Stimulated activated CD4-positive, alpha-beta T cell treated with anti-CD3 and anti-CD28 coated beads, Interleukin-2, amount 100 ng/mL, for 4 hours (primary cell): Measurements from ENCODE around the gene CLMN.
A peak's percentile ranks its signal among the peaks of the same experiment; 100 is the strongest.
"Not testable (repeated sequence)": the region's sequence is repeated elsewhere in the genome, so short reads cannot be mapped to it uniquely, and the experiment has no call there.

ENCODE experiments used
- DNase-seq: peaks from one replicate; pipeline ENCODE4 v3.0.0-alpha.2; 2020; ENCODE audit warnings: low read depth

The CLMN gene

GRCh38 chr14:95157327-95158189 lies 162.2 kb downstream of the CLMN start, which contains the start of gene DICER1:
DICER1 (minus strand) TSS chr14:95157529; CDS start chr14:95133458, 24,071 bp downstream.
- DNase-seq, result peak; percentile 89

- no peak for DNase-seq
Observed at GRCh38 chr14:95157048-95157326, 162.7 kb downstream of the CLMN start.

GRCh38 chr14:95156161-95157047 lies 163.3 kb downstream of the CLMN start:
- no peak for DNase-seq

DNA sequence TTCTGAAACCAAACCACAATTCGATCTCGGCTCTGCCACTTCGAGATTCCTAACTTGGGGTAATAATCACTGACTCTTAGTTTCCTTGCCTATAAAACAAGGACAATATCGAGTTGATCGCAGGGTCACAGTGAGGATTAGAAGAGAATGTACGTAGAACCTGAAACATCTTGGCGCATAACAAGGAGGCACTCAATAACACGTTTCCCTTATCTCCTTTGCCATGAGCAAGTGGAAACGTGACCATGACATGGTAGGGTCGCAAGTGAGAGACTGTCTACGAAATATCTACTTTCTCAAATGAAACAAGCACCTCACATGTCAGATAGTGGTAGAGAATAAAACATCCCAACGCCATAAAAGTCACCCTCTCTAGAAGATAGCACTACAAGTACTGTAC lies 164.7 kb downstream of the CLMN start:
- no peak for DNase-seq

DNA sequence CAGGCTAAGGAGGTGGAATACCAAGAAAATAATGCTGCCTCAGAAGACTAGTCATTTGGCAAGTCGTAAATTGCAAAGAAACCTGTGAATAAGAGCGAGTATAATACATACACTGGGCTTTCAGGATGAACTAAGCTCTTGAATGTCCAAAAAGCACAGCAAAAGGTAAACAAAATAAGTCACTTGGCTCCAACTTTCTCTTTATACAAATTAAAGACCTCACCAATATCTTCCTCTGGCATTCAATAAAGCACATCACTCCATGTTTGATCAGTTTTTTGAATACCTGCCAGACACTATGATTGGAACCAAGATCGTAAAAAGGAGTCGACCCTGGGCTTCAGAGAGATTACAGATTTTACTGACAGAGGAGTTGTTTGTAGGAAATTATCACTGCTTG lies 165.8 kb downstream of the CLMN start:
- no peak for DNase-seq

- no peak for DNase-seq
Observed at GRCh38 chr14:95151561-95151960, 168.1 kb downstream of the CLMN start.

GRCh38 chr14:95150910-95151309 lies 168.8 kb downstream of the CLMN start:
- DNase-seq, result no peak

DNA sequence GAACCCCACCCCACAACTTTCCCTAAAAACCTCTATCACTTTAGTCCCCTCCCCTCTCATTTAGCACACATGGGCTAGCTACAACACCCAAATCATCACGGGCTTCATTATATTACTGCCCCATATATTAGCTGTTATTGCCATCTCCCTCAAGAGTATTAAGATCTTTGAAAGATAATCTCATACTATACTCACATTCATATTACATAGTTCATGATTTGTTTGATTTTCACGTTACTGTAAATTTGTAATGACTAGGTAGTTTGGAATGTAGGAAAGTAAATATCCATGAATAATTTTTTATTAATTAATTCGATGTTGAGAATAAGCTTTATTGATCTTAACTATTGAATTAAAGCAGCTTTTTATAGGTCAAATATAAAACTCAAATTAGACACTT lies 170.3 kb downstream of the CLMN start:
- DNase-seq, result no peak

- no peak for DNase-seq
Observed at GRCh38 chr14:95147597-95147996, 172.1 kb downstream of the CLMN start.

DNA sequence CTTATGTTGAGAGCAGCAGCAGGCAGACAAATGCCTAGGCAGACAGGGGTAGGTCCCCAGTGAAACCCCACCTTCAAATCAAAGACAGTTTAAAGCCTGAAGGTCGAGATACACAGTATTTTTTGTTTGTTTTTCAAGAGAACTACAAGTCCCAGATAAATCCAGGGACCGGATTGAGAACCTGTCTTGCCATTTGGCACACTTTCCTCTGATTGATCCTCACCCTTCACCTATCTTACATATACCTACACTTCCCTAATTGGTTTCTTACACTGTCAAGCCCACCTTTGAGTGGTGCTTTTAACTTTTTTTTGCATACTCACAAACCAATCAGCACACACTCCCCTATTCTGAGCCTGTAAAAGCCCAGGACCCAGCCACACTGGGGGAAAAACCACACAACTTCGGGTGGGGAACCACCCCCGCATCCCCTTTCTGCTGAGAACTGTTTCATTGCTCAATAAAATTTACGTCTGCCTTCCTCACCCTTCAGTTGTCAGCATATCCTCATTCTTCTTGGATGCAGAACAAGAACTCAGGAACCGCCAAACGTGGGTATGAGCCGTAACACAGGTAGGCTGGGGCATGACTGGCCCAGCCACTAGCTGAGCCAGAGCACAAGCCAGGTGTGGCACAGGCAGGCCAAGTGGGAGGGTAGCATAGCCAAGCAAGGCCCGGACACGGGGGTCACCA lies 173.5 kb downstream of the CLMN start:
- no peak for DNase-seq

DNA sequence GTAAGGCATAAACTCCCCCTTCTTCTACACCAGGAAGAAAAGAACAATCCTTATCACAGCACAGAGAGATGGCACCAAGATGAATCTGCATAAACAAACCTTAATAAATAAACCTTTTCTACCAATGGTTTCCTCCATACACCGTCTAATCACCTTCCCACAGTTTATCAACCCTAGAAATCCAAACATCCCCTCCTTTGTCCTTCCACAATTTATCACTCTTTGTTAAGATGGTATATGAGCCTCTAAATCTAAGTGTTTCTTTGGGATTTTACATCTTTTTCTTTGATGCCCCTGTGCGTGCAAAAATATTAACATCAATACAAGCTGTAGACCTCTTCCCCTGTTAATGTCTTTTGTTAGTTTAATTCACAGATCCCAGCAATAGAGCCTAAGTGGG lies 174.9 kb downstream of the CLMN start:
- DNase-seq, result no peak

DNA sequence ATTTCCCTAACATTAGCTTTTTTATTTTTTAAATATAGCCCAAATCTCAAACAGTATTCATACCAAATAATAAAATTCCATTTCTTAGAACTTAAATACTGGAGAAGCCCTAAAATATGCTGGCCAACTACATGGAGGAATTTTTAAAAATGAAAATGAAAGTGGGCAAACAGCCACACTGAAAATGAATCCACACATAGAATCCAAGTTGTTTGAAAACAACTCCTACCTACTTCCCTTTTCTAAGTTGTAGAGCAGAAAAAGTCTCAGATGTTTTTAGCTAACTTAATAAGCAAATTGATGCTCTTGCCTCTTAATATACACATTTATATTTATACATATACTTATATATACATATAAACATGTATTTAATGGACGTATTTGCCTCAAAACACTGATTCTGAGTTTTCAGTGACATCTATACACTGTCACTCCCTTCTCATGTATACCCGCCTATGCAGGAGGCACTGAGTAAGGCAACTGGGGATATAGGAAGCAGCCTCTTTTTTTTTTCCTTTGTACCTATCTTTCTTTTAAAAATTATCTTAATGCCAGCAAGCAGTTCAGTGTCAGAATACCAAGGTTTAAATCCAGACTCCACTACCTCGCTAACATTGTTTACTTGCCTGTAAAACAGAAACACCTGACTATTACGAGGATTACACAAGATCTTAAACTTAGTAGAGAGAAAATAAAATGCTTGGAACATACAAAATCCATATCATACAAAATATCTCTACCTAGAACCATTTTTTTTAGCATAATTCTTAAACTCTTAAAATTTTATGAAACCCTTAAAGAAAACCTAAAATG lies 175.7 kb downstream of the CLMN start:
- no peak for DNase-seq

GRCh38 chr14:95142208-95142607 lies 177.5 kb downstream of the CLMN start:
- no peak for DNase-seq

GRCh38 chr14:95141684-95142083 lies 178.0 kb downstream of the CLMN start:
- DNase-seq, result no peak

DNA sequence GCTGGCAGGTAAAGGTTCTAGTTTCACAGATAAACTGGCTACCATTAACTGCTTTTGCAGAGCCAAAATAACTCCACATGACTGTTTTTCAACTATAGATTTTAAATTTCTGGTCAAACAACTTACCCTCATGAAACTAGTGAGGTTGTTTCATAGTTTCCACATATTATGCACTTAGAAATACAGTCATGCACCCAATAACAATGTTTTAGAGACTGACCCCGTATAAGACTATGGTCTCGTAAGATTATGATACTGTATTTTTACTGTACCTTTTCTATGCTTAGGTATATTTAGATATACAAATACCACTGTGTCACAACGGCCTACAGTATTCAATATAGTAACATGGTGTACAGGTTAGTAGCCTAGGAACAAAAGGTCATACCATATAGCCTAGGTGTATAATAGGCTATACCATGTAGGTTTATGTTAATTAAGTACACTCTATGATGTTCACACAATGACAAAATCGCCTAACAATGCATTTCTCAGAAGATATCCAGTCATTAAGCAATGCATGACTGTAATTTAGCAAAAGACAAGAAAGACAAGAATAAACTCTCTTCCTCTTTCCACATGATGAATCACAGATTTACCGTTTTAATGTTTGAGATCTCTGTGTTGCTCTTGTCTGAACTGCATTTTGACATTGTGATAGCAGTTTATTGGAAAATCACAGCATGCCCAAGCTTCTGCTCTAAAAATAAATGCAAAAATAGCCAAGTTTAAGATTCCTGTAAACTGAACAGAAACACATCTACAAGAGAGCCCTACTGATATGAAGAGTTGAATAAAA lies 179.4 kb downstream of the CLMN start:
- DNase-seq, result no peak

DNA sequence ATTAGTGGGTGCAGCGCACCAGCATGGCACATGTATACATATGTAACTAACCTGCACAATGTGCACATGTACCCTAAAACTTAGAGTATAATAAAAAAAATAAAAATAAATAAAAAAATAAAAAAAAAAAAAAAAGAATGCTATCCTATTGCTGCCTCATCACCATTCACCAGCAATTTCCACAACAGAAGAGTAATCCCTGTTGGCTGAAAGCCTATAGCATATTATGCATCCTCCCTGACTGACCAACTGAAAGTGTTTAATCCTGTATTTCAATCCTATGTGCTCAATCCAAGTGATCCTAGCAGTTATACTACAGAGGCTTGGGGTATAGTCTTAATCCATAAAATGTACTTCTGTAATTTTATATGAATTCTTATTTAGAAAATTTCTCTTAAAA lies 180.8 kb downstream of the CLMN start:
- no peak for DNase-seq

- not testable (repeated sequence) for DNase-seq
Observed at GRCh38 chr14:95138455-95138854, 181.3 kb downstream of the CLMN start.

GRCh38 chr14:95137804-95138167 lies 181.9 kb downstream of the CLMN start:
- DNase-seq, result no peak

GRCh38 chr14:95137164-95137803 lies 182.4 kb downstream of the CLMN start:
- no peak for DNase-seq

DNA sequence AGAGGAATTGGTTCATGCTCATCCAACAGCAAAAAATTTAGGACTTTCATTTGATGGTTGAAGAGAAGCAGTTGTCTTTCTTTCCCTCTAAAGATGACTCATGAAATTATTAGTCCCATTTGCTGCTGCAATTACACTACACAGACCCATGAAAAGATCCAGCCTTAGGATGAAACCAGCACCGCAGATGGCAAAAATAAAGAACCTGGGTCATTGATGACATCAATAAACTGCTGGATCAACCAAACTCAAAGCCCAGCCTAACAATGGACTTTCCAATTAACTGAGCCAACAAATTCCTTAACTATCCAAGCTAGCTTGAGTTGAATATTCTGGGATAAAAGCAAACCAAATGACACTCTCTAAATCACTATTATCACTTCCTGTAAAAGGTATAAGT lies 183.1 kb downstream of the CLMN start:
- DNase-seq, result no peak
